ENCODE results near the gene KRT86.

The KRT86 gene

DNA sequence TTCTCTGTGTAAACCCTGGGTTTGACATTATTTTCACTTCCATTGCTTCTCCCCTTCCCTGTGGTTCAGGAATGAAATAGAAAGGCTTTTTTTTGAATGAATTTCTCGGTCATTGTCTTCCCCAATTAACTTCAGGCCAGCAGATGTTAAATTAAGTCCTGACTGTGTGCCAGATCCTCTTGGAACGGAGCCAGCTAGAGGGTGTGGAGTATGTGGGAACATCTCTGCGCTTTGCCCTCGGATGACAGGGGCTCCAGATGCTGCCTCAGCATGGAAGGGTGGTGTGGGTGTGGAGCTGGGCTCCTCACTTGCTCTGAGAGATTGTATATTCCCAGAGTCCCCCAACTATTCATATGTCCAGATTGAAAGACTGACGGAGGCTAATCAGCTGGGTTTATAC, 79.8 kb downstream of the KRT86 start:
- Histone ChIP-seq H3K4me3 (ENCODE audit: low read depth, low read length) (no peak overlapping the region), H3K9me3 (ENCODE audit: control insufficient read depth, insufficient read depth, low read depth, low read length) (no peaks in the 10 kb centered on the region), H3K36me3 (ENCODE audit: control insufficient read depth in 2 of 2, insufficient read depth in 1 of 2, low read length in 2 of 2) (no peaks in the 10 kb centered on the region), H3K4me1 (ENCODE audit: control insufficient read depth, insufficient read depth, low read length) (peaks cover 2% of the 10 kb centered on the region; the same call in 1 of the 2 replicates), H3K27ac (ENCODE audit: extremely low read depth, low read depth, low read length) (no peak overlapping the region)
- TF ChIP-seq, protein P1, sequence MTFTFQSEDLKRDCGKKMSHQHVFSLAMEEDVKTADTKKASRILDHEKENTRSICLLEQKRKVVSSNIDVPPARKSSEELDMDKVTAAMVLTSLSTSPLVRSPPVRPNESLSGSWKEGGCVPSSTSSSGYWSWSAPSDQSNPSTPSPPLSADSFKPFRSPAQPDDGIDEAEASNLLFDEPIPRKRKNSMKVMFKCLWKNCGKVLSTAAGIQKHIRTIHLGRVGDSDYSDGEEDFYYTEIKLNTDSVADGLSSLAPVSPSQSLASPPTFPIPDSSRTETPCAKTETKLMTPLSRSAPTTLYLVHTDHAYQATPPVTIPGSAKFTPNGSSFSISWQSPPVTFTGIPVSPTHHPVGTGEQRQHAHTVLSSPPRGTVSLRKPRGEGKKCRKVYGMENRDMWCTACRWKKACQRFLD (tag by site-specific recombination; IDR thresholded peaks at IDR 0.05): no peak
- TF ChIP-seq ZFHX2 (tag by site-specific recombination; conservative IDR thresholded peaks at IDR 0.05) (peak; percentile 31; the same call in 1 of the 2 replicates), EGR2 (tag by site-specific recombination; IDR thresholded peaks at IDR 0.05; ENCODE audit: low read depth) (peak; percentile 22; the same call in 1 of the 2 replicates)
- POLR2A ChIA-PET: no interaction called here
- CTCF ChIA-PET: interaction anchor here (2.0 kb wide), 1 partner anchor 18 kb away, joined by 9 read pairs; no protein-coding TSS in a partner anchor

DNA sequence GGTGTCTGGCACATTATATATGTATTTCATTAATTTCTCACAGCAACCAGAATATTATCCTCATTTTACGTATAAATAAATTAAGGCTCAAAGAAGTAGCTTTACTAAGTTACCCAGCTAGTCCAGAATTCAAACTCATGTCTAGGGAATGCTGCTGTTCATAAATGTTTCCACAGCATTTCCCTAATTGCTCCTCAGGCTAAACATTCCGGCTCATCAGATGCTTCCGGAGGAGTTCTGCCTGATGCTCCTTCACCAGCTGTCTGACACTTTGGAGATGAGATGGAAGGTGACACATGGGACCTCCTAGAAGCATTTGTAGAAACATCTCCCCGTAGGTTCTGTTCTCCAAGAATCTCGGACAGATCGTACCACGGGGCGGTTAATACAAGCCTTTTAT, 80.7 kb downstream of the KRT86 start:
- Histone ChIP-seq H3K4me1 (ENCODE audit: control insufficient read depth, insufficient read depth, low read length) (no peaks in the 10 kb centered on the region), H3K36me3 (ENCODE audit: control insufficient read depth in 2 of 2, insufficient read depth in 1 of 2, low read length in 2 of 2) (no peaks in the 10 kb centered on the region), H3K4me3 (ENCODE audit: low read depth, low read length) (no peak overlapping the region), H3K9me3 (ENCODE audit: control insufficient read depth, insufficient read depth, low read depth, low read length) (no peaks in the 10 kb centered on the region), H3K27ac (ENCODE audit: extremely low read depth, low read depth, low read length) (no peak overlapping the region)
- CTCF ChIA-PET: interaction anchor here (0.6 to 2.0 kb wide), 6 partner anchors 17 to 216 kb away, joined by 3 to 9 read pairs (median 4); no protein-coding TSS in a partner anchor
- POLR2A ChIA-PET: no interaction called here
- TF ChIP-seq ZNF624 (tag by site-specific recombination; IDR thresholded peaks at IDR 0.05): no peak
- TF ChIP-seq SALL2 (tag by site-specific recombination; IDR thresholded peaks at IDR 0.05; ENCODE audit: borderline replicate concordance): no peak
- TF ChIP-seq MEIS1 (CRISPR knock-in tag; IDR thresholded peaks at IDR 0.05; ENCODE audit: borderline replicate concordance): no peak
- no peak for TF ChIP-seq ZNF157 (tag by site-specific recombination; IDR thresholded peaks at IDR 0.05)
- no peak for TF ChIP-seq ZNF211 (tag by site-specific recombination; IDR thresholded peaks at IDR 0.05; ENCODE audit: low read depth)
- TF ChIP-seq IKZF3 (tag by site-specific recombination; IDR thresholded peaks at IDR 0.05): no peak
- TF ChIP-seq ZNF24 (tag by site-specific recombination; IDR thresholded peaks at IDR 0.05): no peak
- no peak for TF ChIP-seq ZNF311 (tag by site-specific recombination; IDR thresholded peaks at IDR 0.05; ENCODE audit: borderline replicate concordance)
- TF ChIP-seq ZNF629 (tag by site-specific recombination; IDR thresholded peaks at IDR 0.05): no peak
- no peak for TF ChIP-seq ZNF354C (tag by site-specific recombination; IDR thresholded peaks at IDR 0.05; ENCODE audit: borderline replicate concordance, low read depth)
- no peak for TF ChIP-seq HOXD13 (CRISPR knock-in tag; IDR thresholded peaks at IDR 0.05; ENCODE audit: borderline replicate concordance)
- no peak for TF ChIP-seq ZNF701 (tag by site-specific recombination; IDR thresholded peaks at IDR 0.05)
- no peak for TF ChIP-seq ZNF529 (tag by site-specific recombination; IDR thresholded peaks at IDR 0.05; ENCODE audit: insufficient replicate concordance)
- TF ChIP-seq, protein P2, sequence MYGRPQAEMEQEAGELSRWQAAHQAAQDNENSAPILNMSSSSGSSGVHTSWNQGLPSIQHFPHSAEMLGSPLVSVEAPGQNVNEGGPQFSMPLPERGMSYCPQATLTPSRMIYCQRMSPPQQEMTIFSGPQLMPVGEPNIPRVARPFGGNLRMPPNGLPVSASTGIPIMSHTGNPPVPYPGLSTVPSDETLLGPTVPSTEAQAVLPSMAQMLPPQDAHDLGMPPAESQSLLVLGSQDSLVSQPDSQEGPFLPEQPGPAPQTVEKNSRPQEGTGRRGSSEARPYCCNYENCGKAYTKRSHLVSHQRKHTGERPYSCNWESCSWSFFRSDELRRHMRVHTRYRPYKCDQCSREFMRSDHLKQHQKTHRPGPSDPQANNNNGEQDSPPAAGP (tag by site-specific recombination; IDR thresholded peaks at IDR 0.05): no peak
- TF ChIP-seq ZNF843 (tag by site-specific recombination; IDR thresholded peaks at IDR 0.05): no peak
- TF ChIP-seq, protein P3, sequence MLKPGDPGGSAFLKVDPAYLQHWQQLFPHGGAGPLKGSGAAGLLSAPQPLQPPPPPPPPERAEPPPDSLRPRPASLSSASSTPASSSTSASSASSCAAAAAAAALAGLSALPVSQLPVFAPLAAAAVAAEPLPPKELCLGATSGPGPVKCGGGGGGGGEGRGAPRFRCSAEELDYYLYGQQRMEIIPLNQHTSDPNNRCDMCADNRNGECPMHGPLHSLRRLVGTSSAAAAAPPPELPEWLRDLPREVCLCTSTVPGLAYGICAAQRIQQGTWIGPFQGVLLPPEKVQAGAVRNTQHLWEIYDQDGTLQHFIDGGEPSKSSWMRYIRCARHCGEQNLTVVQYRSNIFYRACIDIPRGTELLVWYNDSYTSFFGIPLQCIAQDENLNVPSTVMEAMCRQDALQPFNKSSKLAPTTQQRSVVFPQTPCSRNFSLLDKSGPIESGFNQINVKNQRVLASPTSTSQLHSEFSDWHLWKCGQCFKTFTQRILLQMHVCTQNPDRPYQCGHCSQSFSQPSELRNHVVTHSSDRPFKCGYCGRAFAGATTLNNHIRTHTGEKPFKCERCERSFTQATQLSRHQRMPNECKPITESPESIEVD (tag by site-specific recombination; IDR thresholded peaks at IDR 0.05): no peak
- no peak for TF ChIP-seq ZNF37A (tag by site-specific recombination; IDR thresholded peaks at IDR 0.05)
